ENCODE data around the gene MAP4K3. TPM values are rescaled to one million over a fixed set of nuclear protein-coding genes. Genes with fewer than 3 reads are reported as not detected.

The MAP4K3 gene
- total RNA-seq, 1 experiment from 2014 or later, result 97.4 TPM

- Histone ChIP-seq H4K20me1 (ENCODE audit: low read length) (peaks cover 11% of the 10 kb centered on the region; the same call in 1 of the 2 replicates), H3K9me2 (replicated peaks; ENCODE audit: low read length) (no peaks in the 10 kb centered on the region), H3F3A (ENCODE audit: low read length, unreplicated experiment) (no peaks in the 10 kb centered on the region), H3K27ac (ENCODE audit: low read length) (no peak overlapping the region), H3K4me3 (ENCODE audit: low read length) (no peak overlapping the region), H3K27me3 (ENCODE audit: low read length) (no peaks in the 10 kb centered on the region), H2AFZ (ENCODE audit: low read length) (no peak overlapping the region), H3K4me1 (ENCODE audit: insufficient read depth, low read length) (peaks cover 3% of the 10 kb centered on the region; the same call in 1 of the 2 replicates), H3K79me2 (ENCODE audit: low read length) (peaks cover 28% of the 10 kb centered on the region), H3K36me3 (ENCODE audit: low read depth, low read length) (peaks cover 5% of the 10 kb centered on the region; the same call in 1 of the 2 replicates), H3K9ac (ENCODE audit: low read length) (no peak overlapping the region), H3K4me2 (ENCODE audit: low read length) (no peak overlapping the region), H3K9me3 (ENCODE audit: low read length) (no peaks in the 10 kb centered on the region)
- ATAC-seq (no peak), DNase-seq (no peak)
- POLR2A ChIA-PET (ENCODE audit: unreplicated experiment), result no interaction called here
- CTCF ChIA-PET, result no interaction called here
- TF ChIP-seq EZH2 (IDR thresholded peaks at IDR 0.05; ENCODE audit: low read length, unreplicated experiment) (no peak), EZH2phosphoT487 (IDR thresholded peaks at IDR 0.05; ENCODE audit: borderline replicate concordance, low read length) (no peak), CTCF (conservative IDR thresholded peaks at IDR 0.05; ENCODE audit: low read depth, low read length) (no peak)
- intact Hi-C loops (cut with micrococcal nuclease), result no loop called here
- no TSS peak for BruUV-seq (replicated peaks)
These were observed 98.6 kb downstream of the MAP4K3 start for GRCh38 chr2:39338502-39338901.

- TF ChIP-seq EZH2 (IDR thresholded peaks at IDR 0.05; ENCODE audit: low read length, unreplicated experiment) (no peak), CTCF (conservative IDR thresholded peaks at IDR 0.05; ENCODE audit: low read depth, low read length) (no peak), EZH2phosphoT487 (IDR thresholded peaks at IDR 0.05; ENCODE audit: borderline replicate concordance, low read length) (no peak)
- Histone ChIP-seq H2AFZ (ENCODE audit: low read length) (no peak overlapping the region), H3K4me2 (ENCODE audit: low read length) (no peak overlapping the region), H3K9me2 (replicated peaks; ENCODE audit: low read length) (no peaks in the 10 kb centered on the region), H3K9me3 (ENCODE audit: low read length) (no peaks in the 10 kb centered on the region), H3K4me3 (ENCODE audit: low read length) (no peak overlapping the region), H3K27me3 (ENCODE audit: low read length) (no peaks in the 10 kb centered on the region), H3F3A (ENCODE audit: low read length, unreplicated experiment) (no peaks in the 10 kb centered on the region), H3K4me1 (ENCODE audit: insufficient read depth, low read length) (no peaks in the 10 kb centered on the region), H3K27ac (ENCODE audit: low read length) (no peak overlapping the region), H3K36me3 (ENCODE audit: low read depth, low read length) (peaks cover 7% of the 10 kb centered on the region; the same call in 1 of the 2 replicates), H3K9ac (ENCODE audit: low read length) (no peak overlapping the region), H3K79me2 (ENCODE audit: low read length) (peaks cover 21% of the 10 kb centered on the region), H4K20me1 (ENCODE audit: low read length) (peaks cover 11% of the 10 kb centered on the region; the same call in 1 of the 2 replicates)
- ChIA-PET CTCF (no interaction called here), POLR2A (ENCODE audit: unreplicated experiment) (no interaction called here)
- BruUV-seq (replicated peaks), result no TSS peak
- intact Hi-C loops (cut with micrococcal nuclease), result no loop called here
- ATAC-seq (no peak), DNase-seq (no peak)
These were observed 101.2 kb downstream of the MAP4K3 start for GRCh38 chr2:39335930-39336329.

- H3K27ac ChIP-seq (ENCODE audit: low read length), result no peak overlapping the region
- no peaks in the 10 kb centered on the region for H3F3A ChIP-seq (ENCODE audit: low read length, unreplicated experiment)
- H3K36me3 ChIP-seq (ENCODE audit: low read depth, low read length), result peaks cover 12% of the 10 kb centered on the region; the same call in 1 of the 2 replicates
- H3K9ac ChIP-seq (ENCODE audit: low read length), result no peak overlapping the region
- no peaks in the 10 kb centered on the region for H3K4me1 ChIP-seq (ENCODE audit: insufficient read depth, low read length)
- no TSS peak for BruUV-seq (replicated peaks)
- H3K79me2 ChIP-seq (ENCODE audit: low read length), result 0 out of 2 replicates have a peak, but pooled peaks cover 12% of the 10 kb centered on the region
- DNase-seq, result no peak
- CTCF ChIA-PET, result no interaction called here
- TF ChIP-seq CTCF (conservative IDR thresholded peaks at IDR 0.05; ENCODE audit: low read depth, low read length), result no peak
- no peak overlapping the region for H3K4me2 ChIP-seq (ENCODE audit: low read length)
- H3K9me2 ChIP-seq (replicated peaks; ENCODE audit: low read length), result no peaks in the 10 kb centered on the region
- no peak overlapping the region for H2AFZ ChIP-seq (ENCODE audit: low read length)
- ATAC-seq, result no peak
- no peaks in the 10 kb centered on the region for H3K9me3 ChIP-seq (ENCODE audit: low read length)
- no peaks in the 10 kb centered on the region for H3K27me3 ChIP-seq (ENCODE audit: low read length)
- intact Hi-C loops (cut with micrococcal nuclease), result no loop called here
- POLR2A ChIA-PET (ENCODE audit: unreplicated experiment), result no interaction called here
- H3K4me3 ChIP-seq (ENCODE audit: low read length), result no peak overlapping the region
- 0 out of 2 replicates have a peak, but pooled peaks cover 6% of the 10 kb centered on the region for H4K20me1 ChIP-seq (ENCODE audit: low read length)
These were observed 102.1 kb downstream of the MAP4K3 start for GRCh38 chr2:39334978-39335377.

Measured in PC-3 (cell line).